GM19035 (cell line): ENCODE measurements around the gene ESR2.
"Not testable (repeated sequence)": the region's sequence is repeated elsewhere in the genome, so short reads cannot be mapped to it uniquely, and the experiment has no call there.

Experiments used
- ATAC-seq: cut with Tn5 transposase; IDR thresholded peaks from one replicate; pipeline ENCODE4 v1.9.1; 2021; ENCODE audit not compliant: unreplicated experiment

The ESR2 gene

DNA sequence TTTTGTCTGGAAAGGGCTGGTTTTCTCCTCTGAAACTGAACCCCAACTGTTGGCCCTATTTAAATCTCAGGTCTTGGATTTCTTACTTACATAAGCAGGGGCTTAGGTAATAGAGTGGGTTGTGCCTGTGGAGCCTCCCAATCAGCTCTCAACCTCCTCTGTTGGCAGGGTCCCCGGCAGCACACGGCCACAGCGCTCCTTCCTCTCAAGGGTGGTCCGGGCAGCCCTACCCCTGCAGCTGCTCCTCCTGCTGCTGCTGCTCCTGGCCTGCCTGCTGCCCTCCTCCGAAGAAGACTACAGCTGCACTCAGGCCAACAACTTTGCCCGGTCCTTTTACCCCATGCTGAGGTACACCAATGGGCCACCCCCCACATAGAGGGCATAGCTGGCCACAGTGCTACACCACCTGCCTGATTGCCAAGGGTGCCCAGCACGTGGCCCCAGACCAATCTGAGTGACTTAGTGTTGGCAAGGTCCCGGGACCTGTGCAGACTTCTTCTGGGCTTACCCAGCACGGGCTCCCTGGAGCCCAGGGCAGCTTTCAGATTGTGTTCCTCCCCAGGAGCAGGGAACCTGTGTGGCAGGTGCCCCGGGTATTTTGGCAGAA, 68.9 kb downstream of the ESR2 start:
- no peak for ATAC-seq

DNA sequence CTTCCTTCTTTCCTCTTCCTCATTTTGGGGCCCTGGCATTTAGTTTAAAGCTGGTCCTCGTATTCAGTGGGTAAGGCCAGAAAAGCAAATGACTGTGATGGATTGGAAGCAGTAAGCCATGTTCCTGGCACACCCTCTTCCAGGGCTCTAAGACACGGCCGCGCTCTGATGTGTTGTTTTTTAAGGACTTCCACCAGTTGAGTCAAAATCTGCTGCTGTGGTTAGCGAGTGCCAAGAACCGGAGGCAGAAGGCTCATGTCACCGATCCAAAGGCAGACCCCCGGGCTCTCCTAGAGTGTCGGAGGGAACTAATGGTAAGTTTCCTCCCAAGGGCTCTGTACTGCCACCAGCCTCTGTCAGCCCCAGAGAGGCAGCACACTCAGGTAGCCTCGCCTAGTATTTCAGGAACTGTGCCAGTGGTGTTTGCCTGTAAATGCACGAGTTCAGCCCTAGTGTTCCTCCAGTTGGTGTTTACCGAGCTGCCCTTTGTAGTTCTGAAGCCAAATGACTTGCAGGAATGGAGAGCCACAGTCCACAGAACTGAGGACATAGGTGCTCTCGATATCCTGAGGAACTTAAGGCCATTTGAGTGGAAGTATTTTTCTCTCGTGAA, 72.7 kb downstream of the ESR2 start:
- ATAC-seq = no peak

- ATAC-seq = no peak
These were observed 73.7 kb downstream of the ESR2 start for GRCh38 chr14:64220466-64220865.

GRCh38 chr14:64220056-64220455, 74.1 kb downstream of the ESR2 start:
- no peak for ATAC-seq

DNA sequence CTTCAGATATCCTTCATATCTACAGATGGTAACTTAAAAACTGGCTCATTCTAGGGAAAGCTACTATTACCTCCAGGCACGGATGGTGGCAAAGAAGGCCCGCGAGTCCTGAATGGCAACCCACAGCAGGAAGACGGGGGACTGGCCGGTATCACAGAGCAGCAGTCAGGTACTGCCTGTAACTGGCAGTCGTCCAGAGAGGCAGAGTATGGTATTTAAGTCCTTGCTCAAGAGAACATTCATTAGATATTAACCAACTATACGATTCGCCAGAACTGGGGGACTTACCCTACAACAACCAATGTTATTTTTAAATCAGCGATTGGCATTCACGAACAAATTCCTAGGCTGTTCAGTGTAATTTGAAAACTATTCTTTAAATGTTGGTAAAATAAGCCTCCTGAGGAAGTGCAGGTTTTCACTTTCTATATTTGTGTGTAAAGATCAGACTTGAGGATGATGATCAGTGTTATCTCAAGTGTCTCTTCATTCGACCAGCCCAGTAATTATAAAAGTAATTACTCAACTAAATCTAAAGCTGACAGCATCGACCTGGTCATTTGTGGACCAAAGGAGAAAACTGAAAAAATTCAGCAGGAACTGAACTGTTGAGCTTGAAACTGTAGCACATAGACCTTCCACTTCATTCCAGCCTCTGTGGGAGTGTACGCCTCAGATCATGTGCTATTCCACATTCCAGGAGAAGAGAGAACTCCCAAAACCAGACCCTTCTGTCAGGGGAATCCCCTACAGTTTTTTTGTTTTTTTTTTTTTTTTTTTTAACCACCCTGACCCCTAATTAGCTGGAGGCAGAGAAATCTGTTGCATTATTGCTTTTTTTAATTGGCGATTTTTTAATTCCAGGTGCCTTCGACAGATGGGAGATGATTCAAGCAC, 75.6 kb downstream of the ESR2 start:
- no peak for ATAC-seq

GRCh38 chr14:64217834-64218233, 76.3 kb downstream of the ESR2 start:
- ATAC-seq = peak; percentile 31

- peak; percentile 62 for ATAC-seq
These were observed 76.9 kb downstream of the ESR2 start for GRCh38 chr14:64217308-64217707.

GRCh38 chr14:64215978-64216377, 78.2 kb downstream of the ESR2 start:
- ATAC-seq = no peak

DNA sequence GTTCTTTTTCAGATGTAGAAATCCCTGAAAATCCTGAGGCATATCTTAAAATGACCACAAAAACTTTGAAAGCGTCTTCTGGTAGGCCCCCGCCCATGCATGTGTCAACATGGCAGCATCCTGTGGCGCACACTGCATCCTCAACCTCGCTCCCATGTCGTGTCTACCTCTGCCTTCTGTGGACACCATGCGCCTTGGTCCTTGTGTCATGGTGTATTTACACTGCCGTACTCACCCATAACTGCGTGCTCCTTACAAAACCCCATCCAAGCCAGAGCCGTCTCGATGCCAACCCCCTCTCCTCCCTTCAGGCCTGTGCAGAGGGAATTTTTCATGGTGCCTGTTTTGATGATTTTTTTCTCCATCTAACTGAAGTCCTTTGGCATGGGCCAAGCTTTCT, 78.9 kb downstream of the ESR2 start:
- no peak for ATAC-seq

DNA sequence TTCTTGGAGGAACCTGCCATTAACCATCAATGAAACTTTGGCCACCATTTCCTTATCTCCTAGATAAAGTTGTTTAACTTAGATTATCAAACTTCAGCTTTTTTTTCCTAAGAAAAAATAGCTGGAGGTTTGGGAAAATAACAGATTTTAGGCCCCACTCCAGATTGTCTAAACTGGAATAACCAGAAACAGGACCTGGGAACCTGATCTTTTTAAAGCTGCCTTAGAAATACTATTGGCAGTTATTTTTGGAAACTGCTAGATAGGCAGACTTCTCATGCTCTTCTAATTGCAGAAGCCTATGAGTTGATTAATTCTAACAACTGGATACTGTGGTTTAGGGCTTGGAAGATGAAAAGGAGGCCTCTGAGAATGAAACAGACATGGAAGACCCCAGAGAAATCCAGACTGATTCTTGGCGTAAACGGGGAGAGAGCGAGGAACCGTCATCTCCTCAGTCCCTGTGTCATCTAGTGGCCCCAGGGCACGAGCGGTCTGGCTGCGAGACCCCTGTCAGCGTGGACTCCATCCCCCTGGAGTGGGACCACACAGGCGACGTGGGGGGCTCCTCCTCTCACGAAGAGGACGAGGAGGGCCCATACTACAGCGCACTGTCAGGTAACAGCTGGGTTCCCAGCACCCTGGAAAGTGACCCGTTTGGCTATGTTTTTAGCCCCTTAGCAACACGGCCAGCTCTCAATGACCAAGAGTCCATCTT, 80.2 kb downstream of the ESR2 start:
- no peak for ATAC-seq

GRCh38 chr14:64213086-64213485, 81.1 kb downstream of the ESR2 start:
- no peak for ATAC-seq

- ATAC-seq = no peak
These were observed 81.5 kb downstream of the ESR2 start for GRCh38 chr14:64212666-64213065.

DNA sequence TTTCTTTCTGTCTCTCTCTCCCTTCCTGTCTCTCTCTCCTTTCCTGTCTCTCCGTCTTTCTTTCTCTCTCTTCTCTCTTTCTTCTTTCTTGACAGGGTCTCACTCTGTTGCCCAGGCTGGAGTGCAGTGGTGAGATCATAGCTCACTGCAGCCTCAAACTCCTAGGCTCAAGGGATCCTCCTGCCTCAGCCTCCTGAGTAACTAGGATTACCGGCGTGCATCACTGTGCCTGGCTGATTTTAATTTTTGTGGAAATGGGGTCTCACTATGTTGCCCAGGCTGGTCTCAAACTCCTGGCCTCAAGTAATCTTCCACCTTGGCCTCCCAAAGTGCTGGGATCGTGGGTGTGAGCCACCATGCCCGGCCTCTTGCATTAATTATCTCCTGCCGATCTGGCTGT, 83.3 kb downstream of the ESR2 start:
- ATAC-seq = not testable (repeated sequence)

GRCh38 chr14:64210216-64210615, 84.0 kb downstream of the ESR2 start:
- ATAC-seq = no peak

GRCh38 chr14:64209444-64210131, 84.6 kb downstream of the ESR2 start:
- no peak for ATAC-seq

GRCh38 chr14:64208981-64209380, 85.2 kb downstream of the ESR2 start:
- no peak for ATAC-seq

DNA sequence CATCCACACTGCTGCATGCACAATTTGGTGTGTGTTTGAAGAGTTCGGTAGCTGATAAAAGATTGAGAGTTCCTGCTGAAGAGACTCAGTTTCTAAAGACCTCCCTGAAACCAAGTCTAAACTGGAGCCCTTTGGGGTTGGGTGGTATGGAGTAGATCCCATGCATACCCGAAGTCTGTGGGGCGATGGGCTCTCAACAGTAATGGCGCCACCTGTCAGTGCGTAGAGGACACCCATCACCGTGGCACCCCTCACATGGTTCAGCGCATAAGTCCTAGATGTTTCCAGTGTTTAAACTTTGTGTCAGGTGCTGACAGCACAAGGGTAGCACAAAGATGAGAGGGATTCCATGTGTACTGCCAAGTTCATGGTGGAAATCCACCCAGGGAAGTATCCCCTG, 85.9 kb downstream of the ESR2 start:
- ATAC-seq = no peak

DNA sequence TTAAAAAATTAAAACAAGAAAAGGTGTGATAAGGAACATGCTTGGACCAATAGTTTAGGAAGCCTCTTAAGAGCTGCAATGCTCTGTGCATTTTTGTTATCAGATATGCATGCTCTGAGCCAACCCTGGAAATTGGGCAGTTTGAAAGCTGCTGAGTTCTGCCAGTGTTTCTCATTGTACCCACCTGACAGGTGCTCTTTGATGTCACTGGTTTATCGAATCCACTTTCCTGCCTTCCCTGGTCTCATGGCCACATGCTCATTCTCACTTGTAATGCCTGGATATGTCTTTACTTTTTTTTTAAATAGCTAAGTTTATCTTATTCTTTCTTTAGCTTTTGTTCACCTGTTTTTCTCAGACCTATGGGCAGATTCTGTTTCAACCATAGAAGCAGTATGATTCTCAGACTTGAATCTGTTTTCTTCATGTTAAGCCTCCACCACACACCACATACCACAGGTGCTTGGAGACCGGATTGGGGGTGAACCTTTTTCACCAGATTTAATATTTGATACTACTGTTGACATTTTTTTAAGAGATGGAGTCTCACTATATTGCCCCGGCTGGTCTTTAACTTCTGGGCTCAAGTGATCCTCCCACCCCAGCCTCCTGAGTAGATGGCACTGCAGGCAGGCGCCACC, 90.7 kb downstream of the ESR2 start:
- ATAC-seq = no peak

GRCh38 chr14:64202716-64203115, 91.5 kb downstream of the ESR2 start:
- no peak for ATAC-seq

DNA sequence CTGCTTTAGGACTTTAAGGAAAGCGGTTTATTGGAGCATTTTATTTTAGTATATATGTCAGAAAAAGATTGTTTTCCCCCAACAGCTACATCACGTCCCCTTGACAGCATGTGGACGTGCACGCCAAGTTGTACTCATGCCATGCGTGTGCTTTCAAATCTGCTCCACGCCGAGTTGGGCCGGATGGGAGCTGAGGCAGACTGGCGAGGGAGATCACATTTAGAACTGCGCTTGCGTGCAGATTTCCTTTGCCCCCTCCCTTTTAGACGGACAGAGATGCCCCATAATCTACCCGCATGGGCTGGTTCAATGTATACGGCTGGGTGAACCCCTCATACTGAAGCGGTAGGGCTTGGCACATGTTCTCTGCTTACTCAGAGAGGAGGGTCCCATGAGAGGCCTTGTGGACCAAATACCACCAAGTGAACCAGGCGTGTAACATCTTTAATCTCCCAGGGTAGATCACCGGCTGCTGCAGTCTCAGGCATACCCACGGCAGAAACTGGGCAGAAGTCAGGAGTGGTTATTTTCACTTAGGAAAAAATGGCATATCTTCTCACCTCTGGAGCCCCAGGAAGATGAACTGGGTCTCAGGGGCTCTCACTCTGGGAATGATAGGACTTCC, 92.1 kb downstream of the ESR2 start:
- ATAC-seq = no peak
